ENCODE measurements around the gene RPL13A.

The RPL13A gene

GRCh38 chr19:49486232-49486631 is 1.2 kb upstream of the RPL13A start:
- Histone ChIP-seq H3K36me3 (ENCODE audit: insufficient read depth, low read length) (peaks cover 24% of the 10 kb centered on the region), H3K9me3 (ENCODE audit: control insufficient read depth, insufficient read depth, low read length) (no peaks in the 10 kb centered on the region; the same call in 1 of the 2 replicates), H3K4me1 (ENCODE audit: insufficient read depth, low read length) (peaks cover 9% of the 10 kb centered on the region), H3K9ac (ENCODE audit: low read depth, low read length) (no peak overlapping the region)

- no peak overlapping the region; the same call in 1 of the 2 replicates for H3K9ac ChIP-seq (ENCODE audit: low read depth, low read length)
- no peaks in the 10 kb centered on the region; the same call in 1 of the 2 replicates for H3K9me3 ChIP-seq (ENCODE audit: control insufficient read depth, insufficient read depth, low read length)
- peaks cover 24% of the 10 kb centered on the region for H3K36me3 ChIP-seq (ENCODE audit: insufficient read depth, low read length)
- H3K4me1 ChIP-seq (ENCODE audit: insufficient read depth, low read length): peaks cover 9% of the 10 kb centered on the region
Observed at GRCh38 chr19:49486710-49487276, 615 bp upstream of the RPL13A start.

- peak overlapping the region; percentile 89 for H3K9ac ChIP-seq (ENCODE audit: low read depth, low read length)
- H3K9me3 ChIP-seq (ENCODE audit: control insufficient read depth, insufficient read depth, low read length): no peaks in the 10 kb centered on the region; the same call in 1 of the 2 replicates
- H3K36me3 ChIP-seq (ENCODE audit: insufficient read depth, low read length): peaks cover 24% of the 10 kb centered on the region
- H3K4me1 ChIP-seq (ENCODE audit: insufficient read depth, low read length): peaks cover 9% of the 10 kb centered on the region
Observed at GRCh38 chr19:49488046-49488862, 846 bp downstream of the RPL13A start.

GRCh38 chr19:49488863-49489537 is 1.6 kb downstream of the RPL13A start:
- Histone ChIP-seq H3K9me3 (ENCODE audit: control insufficient read depth, insufficient read depth, low read length) (no peaks in the 10 kb centered on the region; the same call in 1 of the 2 replicates), H3K4me1 (ENCODE audit: insufficient read depth, low read length) (peaks cover 9% of the 10 kb centered on the region), H3K9ac (ENCODE audit: low read depth, low read length) (peak overlapping the region; percentile 89), H3K36me3 (ENCODE audit: insufficient read depth, low read length) (peaks cover 24% of the 10 kb centered on the region)

- peaks cover 24% of the 10 kb centered on the region for H3K36me3 ChIP-seq (ENCODE audit: insufficient read depth, low read length)
- H3K9ac ChIP-seq (ENCODE audit: low read depth, low read length): peak overlapping the region; percentile 89; the same call in 1 of the 2 replicates
- no peaks in the 10 kb centered on the region; the same call in 1 of the 2 replicates for H3K9me3 ChIP-seq (ENCODE audit: control insufficient read depth, insufficient read depth, low read length)
- peaks cover 9% of the 10 kb centered on the region for H3K4me1 ChIP-seq (ENCODE audit: insufficient read depth, low read length)
Observed at GRCh38 chr19:49489601-49490167, 2.3 kb downstream of the RPL13A start.

- Histone ChIP-seq H3K4me1 (ENCODE audit: insufficient read depth, low read length) (peaks cover 9% of the 10 kb centered on the region), H3K36me3 (ENCODE audit: insufficient read depth, low read length) (peaks cover 24% of the 10 kb centered on the region), H3K9ac (ENCODE audit: low read depth, low read length) (no peak overlapping the region)
Observed at GRCh38 chr19:49490287-49491029, 3.0 kb downstream of the RPL13A start.

GRCh38 chr19:49491030-49491803 is 3.8 kb downstream of the RPL13A start:
- Histone ChIP-seq H3K9me3 (ENCODE audit: control insufficient read depth, insufficient read depth, low read length) (no peaks in the 10 kb centered on the region; the same call in 1 of the 2 replicates), H3K4me1 (ENCODE audit: insufficient read depth, low read length) (peaks cover 9% of the 10 kb centered on the region), H3K9ac (ENCODE audit: low read depth, low read length) (no peak overlapping the region), H3K36me3 (ENCODE audit: insufficient read depth, low read length) (peaks cover 24% of the 10 kb centered on the region)

More at GRCh38 chr19:49490287-49491029, 3.0 kb downstream of the RPL13A start:
- no peaks in the 10 kb centered on the region; the same call in 1 of the 2 replicates for H3K9me3 ChIP-seq (ENCODE audit: control insufficient read depth, insufficient read depth, low read length)

GRCh38 chr19:49491804-49492572 is 4.6 kb downstream of the RPL13A start:
- Histone ChIP-seq H3K36me3 (ENCODE audit: insufficient read depth, low read length) (peaks cover 24% of the 10 kb centered on the region), H3K9me3 (ENCODE audit: control insufficient read depth, insufficient read depth, low read length) (no peaks in the 10 kb centered on the region; the same call in 1 of the 2 replicates), H3K9ac (ENCODE audit: low read depth, low read length) (no peak overlapping the region), H3K4me1 (ENCODE audit: insufficient read depth, low read length) (peaks cover 9% of the 10 kb centered on the region)

GRCh38 chr19:49492573-49493405 is 5.4 kb downstream of the RPL13A start:
- H3K36me3 ChIP-seq (ENCODE audit: insufficient read depth, low read length): peaks cover 30% of the 10 kb centered on the region
- H3K9ac ChIP-seq (ENCODE audit: low read depth, low read length): no peak overlapping the region
- H3K4me1 ChIP-seq (ENCODE audit: insufficient read depth, low read length): peaks cover 14% of the 10 kb centered on the region
- H3K9me3 ChIP-seq (ENCODE audit: control insufficient read depth, insufficient read depth, low read length): no peaks in the 10 kb centered on the region; the same call in 1 of the 2 replicates

- Histone ChIP-seq H3K4me1 (ENCODE audit: insufficient read depth, low read length) (peaks cover 11% of the 10 kb centered on the region), H3K9ac (ENCODE audit: low read depth, low read length) (peak overlapping the region; percentile 83), H3K36me3 (ENCODE audit: insufficient read depth, low read length) (peaks cover 18% of the 10 kb centered on the region), H3K9me3 (ENCODE audit: control insufficient read depth, insufficient read depth, low read length) (no peaks in the 10 kb centered on the region)
Observed at GRCh38 chr19:49496574-49497008, 9.2 kb downstream of the RPL13A start.

GRCh38 chr19:49497047-49497788 is 9.8 kb downstream of the RPL13A start:
- Histone ChIP-seq H3K9ac (ENCODE audit: low read depth, low read length) (peak overlapping the region; percentile 83), H3K4me1 (ENCODE audit: insufficient read depth, low read length) (peaks cover 11% of the 10 kb centered on the region), H3K36me3 (ENCODE audit: insufficient read depth, low read length) (peaks cover 18% of the 10 kb centered on the region), H3K9me3 (ENCODE audit: control insufficient read depth, insufficient read depth, low read length) (no peaks in the 10 kb centered on the region)
